Activated naive CD4-positive, alpha-beta T cell treated with Interleukin-2 at 50 U/mL for 16 hours (primary cell): Measurements from ENCODE around the gene TRIP13.
"Not testable (repeated sequence)": the region's sequence is repeated elsewhere in the genome, so short reads cannot be mapped to it uniquely, and the experiment has no call there.

Experiments used
- DNase-seq: peaks from one replicate; pipeline ENCODE4 v3.0.0-alpha.2; 2020

Gene TRIP13

GRCh38 chr5:892394-893136, at the start of gene TRIP13, which contains the start of gene BRD9:
TRIP13 (plus strand) TSS chr5:892884; CDS start chr5:892999, 115 bp downstream.
BRD9 (minus strand) TSS chr5:892801; CDS start chr5:892657, 144 bp downstream.
- peak; percentile 87 for DNase-seq

- not testable (repeated sequence) for DNase-seq
Observed at GRCh38 chr5:843371-843770, 49.3 kb upstream of the TRIP13 start.

- not testable (repeated sequence) for DNase-seq
Observed at GRCh38 chr5:843926-844325, 48.8 kb upstream of the TRIP13 start.

GRCh38 chr5:844426-844825, 48.3 kb upstream of the TRIP13 start:
- not testable (repeated sequence) for DNase-seq

- not testable (repeated sequence) for DNase-seq
Observed at GRCh38 chr5:845031-845675, 47.5 kb upstream of the TRIP13 start.

- DNase-seq = not testable (repeated sequence)
Observed at GRCh38 chr5:845676-846601, 46.7 kb upstream of the TRIP13 start.

- peak; percentile 44 for DNase-seq
Observed at GRCh38 chr5:846602-847091, 46.0 kb upstream of the TRIP13 start.

- DNase-seq = not testable (repeated sequence)
Observed at GRCh38 chr5:847212-847611, 45.5 kb upstream of the TRIP13 start.

GRCh38 chr5:847736-848135, 44.9 kb upstream of the TRIP13 start:
- not testable (repeated sequence) for DNase-seq

GRCh38 chr5:848671-849111, 44.0 kb upstream of the TRIP13 start:
- DNase-seq = no peak

- no peak for DNase-seq
Observed at GRCh38 chr5:849651-850301, 42.9 kb upstream of the TRIP13 start.

GRCh38 chr5:850511-851006, 42.1 kb upstream of the TRIP13 start, which contains the start of gene ZDHHC11:
ZDHHC11 (minus strand) TSS chr5:850986; CDS start chr5:850602, 384 bp downstream.
- DNase-seq = no peak

GRCh38 chr5:851076-851475, 41.6 kb upstream of the TRIP13 start:
- no peak for DNase-seq

GRCh38 chr5:851553-851952, 41.1 kb upstream of the TRIP13 start:
- no peak for DNase-seq

- DNase-seq = no peak
Observed at GRCh38 chr5:852018-852417, 40.7 kb upstream of the TRIP13 start.

GRCh38 chr5:852431-853401, 40.0 kb upstream of the TRIP13 start:
- DNase-seq = no peak

GRCh38 chr5:853416-854090, 39.1 kb upstream of the TRIP13 start:
- DNase-seq = not testable (repeated sequence)

- DNase-seq = no peak
Observed at GRCh38 chr5:854217-854616, 38.5 kb upstream of the TRIP13 start.

GRCh38 chr5:854966-855743, 37.5 kb upstream of the TRIP13 start:
- no peak for DNase-seq
